ENCODE data around the gene SLC18B1. TPM values are rescaled to one million over a fixed set of nuclear protein-coding genes. Genes with fewer than 3 reads are reported as not detected.
A peak's percentile ranks its signal among the peaks of the same experiment; 100 is the strongest.

Gene SLC18B1
- total RNA-seq, 2 experiments from 2014 or later: 3.4 to 6.6 TPM

DNA sequence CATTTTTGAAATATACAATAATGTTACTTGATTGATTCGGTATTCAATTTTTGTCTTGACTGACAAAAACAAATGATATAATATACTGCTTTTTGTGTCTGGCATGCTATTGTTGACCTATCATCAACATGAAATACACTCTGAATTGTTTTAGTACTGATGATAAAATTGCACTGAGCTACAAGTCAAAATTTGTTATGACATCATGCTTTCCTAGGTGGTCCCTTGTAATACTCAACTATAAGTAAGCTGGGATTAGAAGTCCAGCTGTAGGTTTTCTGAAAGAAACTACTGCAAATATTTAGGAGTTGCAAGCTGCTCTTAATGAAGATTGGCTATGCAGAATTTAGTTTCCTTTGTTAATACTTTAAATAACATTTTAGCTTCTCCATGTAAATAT is 32.9 kb downstream of the SLC18B1 start:
- ChIA-PET POLR2A (interaction anchor here (1.6 kb wide), 1 partner anchor 54 kb away, joined by 3 read pairs; no protein-coding TSS in a partner anchor), CTCF (interaction anchor here (0.9 to 4.1 kb wide), 3 partner anchors 34 to 96 kb away, joined by 3 to 43 read pairs (median 4); no protein-coding TSS in a partner anchor)
- H3K4me3 Mint-ChIP-seq: no peak overlapping the region
- H3K27me3 Mint-ChIP-seq: no peaks in the 10 kb centered on the region
- H3K27ac Mint-ChIP-seq: no peak overlapping the region
- no peaks in the 10 kb centered on the region for H3K9me3 Mint-ChIP-seq (ENCODE audit: low read depth)
- intact Hi-C loops (cut with DNase I, micrococcal nuclease): loop anchor here in 1 of 2 experiments (10.0 kb wide), 1 partner anchor 251 kb away; the partner anchor contains the start of gene STX7
- peaks cover 37% of the 10 kb centered on the region for H3K4me1 Mint-ChIP-seq
- DNase-seq: no peak
- peaks cover 10% of the 10 kb centered on the region for H3K36me3 Mint-ChIP-seq (ENCODE audit: low read depth)
- no peak for ATAC-seq

DNA sequence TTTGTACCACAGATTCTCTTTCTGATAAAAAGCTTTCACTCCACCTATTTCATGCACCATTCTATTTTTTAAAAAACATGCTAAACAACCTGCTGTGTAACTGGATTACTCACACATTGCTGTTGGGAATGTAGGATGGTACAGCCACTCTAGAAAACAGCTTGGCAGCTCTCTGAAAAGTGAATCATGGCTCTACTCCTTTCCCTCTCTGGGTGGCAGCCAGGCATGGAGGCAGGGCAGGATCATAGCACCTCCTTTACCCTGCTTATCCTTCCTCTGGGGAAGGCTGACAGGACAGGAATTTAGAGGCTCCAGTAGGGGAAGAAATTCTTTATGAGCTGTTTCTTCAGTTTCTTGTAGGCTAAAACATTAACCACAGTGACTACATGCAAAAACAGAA is 34.1 kb downstream of the SLC18B1 start:
- DNase-seq (peak; percentile 13), ATAC-seq (peak; percentile 14)
- Mint-ChIP-seq H3K9me3 (ENCODE audit: low read depth) (no peaks in the 10 kb centered on the region), H3K27ac (peak overlapping the region; percentile 70), H3K36me3 (ENCODE audit: low read depth) (peaks cover 7% of the 10 kb centered on the region), H3K27me3 (no peaks in the 10 kb centered on the region), H3K4me1 (peaks cover 44% of the 10 kb centered on the region), H3K4me3 (peak overlapping the region; percentile 20)
- intact Hi-C loops (cut with DNase I, micrococcal nuclease): loop anchor here in 1 of 2 experiments (10.0 kb wide), 1 partner anchor 250 kb away; the partner anchor contains the start of gene STX7
- ChIA-PET CTCF (interaction anchor here (0.9 to 4.1 kb wide), 12 partner anchors 9 to 484 kb away, joined by 3 to 43 read pairs (median 3); partner anchors contain the start of gene SLC18B1), POLR2A (interaction anchor here (0.8 to 1.6 kb wide), 4 partner anchors 48 to 55 kb away, joined by 3 to 6 read pairs (median 4); partner anchors contain the start of gene RPS12)

DNA sequence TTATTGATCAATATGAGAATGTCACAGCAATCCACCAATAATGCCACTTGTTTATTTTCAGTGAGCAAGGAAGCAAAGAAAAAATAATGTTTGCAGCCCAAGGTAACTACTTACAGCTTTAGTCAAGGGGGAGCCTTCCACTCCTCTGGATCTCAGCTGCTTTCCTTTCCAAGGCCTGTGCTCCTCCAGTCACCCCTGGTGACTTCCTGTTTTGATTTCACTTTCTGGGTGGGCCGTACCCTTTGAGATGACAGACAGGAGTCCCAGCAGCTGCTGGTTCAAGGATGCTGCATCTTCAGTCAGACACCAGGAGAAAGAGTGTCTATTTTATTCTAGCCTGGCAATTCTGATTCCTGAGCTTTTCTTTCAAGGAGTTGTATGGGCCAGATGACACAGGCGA is 35.2 kb downstream of the SLC18B1 start:
- Mint-ChIP-seq H3K27me3 (no peaks in the 10 kb centered on the region), H3K27ac (peak overlapping the region; percentile 48), H3K4me1 (peaks cover 44% of the 10 kb centered on the region), H3K9me3 (ENCODE audit: low read depth) (no peaks in the 10 kb centered on the region), H3K36me3 (ENCODE audit: low read depth) (peaks cover 4% of the 10 kb centered on the region), H3K4me3 (peak overlapping the region; percentile 57)
- peak; percentile 90 for ATAC-seq
- peak; percentile 68 for DNase-seq
- ChIA-PET POLR2A (interaction anchor here (0.6 to 1.3 kb wide), 4 partner anchors 35 to 52 kb away, joined by 3 to 8 read pairs (median 4); partner anchors contain the start of genes RPS12 and SLC18B1), CTCF (interaction anchor here (0.6 to 4.1 kb wide), 13 partner anchors 9 to 1076 kb away, joined by 3 to 43 read pairs (median 4); partner anchors contain the start of genes SLC18B1 and STX7)
- intact Hi-C loops (cut with DNase I, micrococcal nuclease): loop anchor here (1.0 to 10.0 kb wide), 3 partner anchors 26 to 248 kb away; partner anchors contain the start of genes RPS12 (in 1 of the 2) and STX7 (in 1 of the 2)

DNA sequence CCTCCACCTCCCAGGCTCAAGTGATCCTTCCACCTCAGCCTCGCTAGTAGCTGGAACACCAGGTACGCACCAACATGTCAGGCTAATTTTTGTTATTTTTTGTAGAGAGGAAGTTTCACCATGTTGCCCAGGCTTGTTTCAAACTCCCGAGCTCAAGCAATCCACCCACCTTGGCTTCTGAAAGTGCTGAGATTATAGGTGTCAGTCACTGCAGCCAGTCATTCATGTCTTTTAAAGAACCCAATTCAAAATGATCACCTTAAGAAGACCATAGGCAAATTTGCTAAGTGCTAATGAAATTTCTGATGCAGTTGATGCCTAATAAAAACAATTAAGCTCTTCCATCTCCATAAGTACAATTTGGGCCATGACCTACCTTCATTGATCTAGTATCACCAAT is 38.2 kb downstream of the SLC18B1 start:
- ATAC-seq (no peak), DNase-seq (no peak)
- peaks cover 7% of the 10 kb centered on the region for H3K36me3 Mint-ChIP-seq (ENCODE audit: low read depth)
- no peaks in the 10 kb centered on the region for H3K9me3 Mint-ChIP-seq (ENCODE audit: low read depth)
- ChIA-PET POLR2A (no interaction called here), CTCF (interaction anchor here (1.7 kb wide), 1 partner anchor 22 kb away, joined by 6 read pairs; no protein-coding TSS in a partner anchor)
- H3K27me3 Mint-ChIP-seq: no peaks in the 10 kb centered on the region
- intact Hi-C loops (cut with DNase I, micrococcal nuclease): loop anchor here in 1 of 2 experiments (10.0 kb wide), 1 partner anchor 245 kb away; the partner anchor contains the start of gene STX7
- H3K27ac Mint-ChIP-seq: no peak overlapping the region
- no peak overlapping the region for H3K4me3 Mint-ChIP-seq
- peaks cover 43% of the 10 kb centered on the region for H3K4me1 Mint-ChIP-seq

DNA sequence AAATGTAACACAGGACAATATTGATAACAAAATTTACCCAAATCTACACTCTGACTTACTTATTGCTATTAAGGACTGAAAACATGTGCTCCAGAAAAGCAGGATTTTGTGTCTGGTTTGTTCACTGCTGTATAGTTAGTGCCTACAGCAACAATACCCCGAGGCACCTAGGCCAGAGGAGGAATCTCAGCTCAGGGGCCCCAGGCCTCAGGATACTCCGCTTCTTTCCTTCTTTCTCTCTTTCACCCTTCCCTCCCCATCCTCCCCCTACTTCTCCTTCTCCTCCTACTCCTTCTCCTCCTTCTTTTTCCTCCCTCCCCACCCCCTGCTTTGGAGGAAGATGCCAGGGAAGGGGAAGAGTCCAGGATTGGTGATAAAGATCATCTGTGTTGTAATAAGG is 39.7 kb downstream of the SLC18B1 start:
- no peak overlapping the region for H3K4me3 Mint-ChIP-seq
- no peaks in the 10 kb centered on the region for H3K27me3 Mint-ChIP-seq
- ChIA-PET CTCF (no interaction called here), POLR2A (no interaction called here)
- H3K9me3 Mint-ChIP-seq (ENCODE audit: low read depth): no peaks in the 10 kb centered on the region
- intact Hi-C loops (cut with DNase I, micrococcal nuclease): no loop called here
- H3K27ac Mint-ChIP-seq: no peak overlapping the region
- DNase-seq: no peak
- H3K36me3 Mint-ChIP-seq (ENCODE audit: low read depth): peaks cover 10% of the 10 kb centered on the region
- no peak for ATAC-seq
- peaks cover 29% of the 10 kb centered on the region for H3K4me1 Mint-ChIP-seq

DNA sequence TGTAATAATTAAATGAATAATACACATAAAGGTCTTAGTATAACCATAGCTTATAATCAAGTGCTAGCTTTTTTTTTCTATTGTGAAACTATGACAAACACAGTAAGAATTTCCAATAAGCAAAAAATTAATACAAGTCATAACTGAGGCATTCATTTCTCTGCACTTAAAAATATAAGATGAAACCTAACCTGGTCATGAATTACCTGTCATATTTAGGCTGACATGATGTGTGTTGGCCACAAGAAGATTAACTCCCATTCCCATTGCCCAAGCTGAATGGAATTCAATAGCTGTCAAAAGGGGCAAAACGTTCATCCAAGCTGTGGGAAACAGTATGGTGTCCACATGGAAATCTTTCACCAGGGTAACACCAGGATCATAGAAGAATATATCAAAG is 46.2 kb downstream of the SLC18B1 start:
- intact Hi-C loops (cut with DNase I, micrococcal nuclease): no loop called here
- no peaks in the 10 kb centered on the region for H3K27me3 Mint-ChIP-seq
- ChIA-PET CTCF (interaction anchor here (0.8 to 1.6 kb wide), 3 partner anchors 11 to 15 kb away, joined by 3 to 6 read pairs (median 4); no protein-coding TSS in a partner anchor), POLR2A (no interaction called here)
- H3K27ac Mint-ChIP-seq: no peak overlapping the region
- peak; percentile 4 for ATAC-seq
- H3K4me1 Mint-ChIP-seq: peaks cover 19% of the 10 kb centered on the region
- DNase-seq: no peak
- no peaks in the 10 kb centered on the region for H3K9me3 Mint-ChIP-seq (ENCODE audit: low read depth)
- H3K4me3 Mint-ChIP-seq: no peak overlapping the region
- peaks cover 31% of the 10 kb centered on the region for H3K36me3 Mint-ChIP-seq (ENCODE audit: low read depth)

DNA sequence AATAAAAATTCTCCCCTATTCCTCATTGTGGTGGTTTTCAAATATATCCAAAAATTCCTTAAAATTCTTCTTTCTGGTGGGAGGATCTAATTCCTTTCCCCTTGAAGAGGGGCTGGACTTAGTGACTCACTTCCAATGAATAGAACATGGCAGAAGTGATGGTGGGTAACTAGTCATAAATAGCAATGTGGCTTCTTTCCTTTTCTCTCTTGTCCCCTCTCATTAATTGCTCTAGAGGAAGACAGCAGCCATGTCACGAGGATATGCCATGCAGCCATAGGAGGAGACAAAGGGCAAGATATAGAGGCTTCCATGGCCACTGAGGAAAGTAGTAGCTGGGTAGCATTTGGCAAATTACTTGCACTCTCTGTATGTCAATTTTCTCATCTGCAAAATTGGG is 46.6 kb downstream of the SLC18B1 start:
- H3K27ac Mint-ChIP-seq: no peak overlapping the region
- H3K27me3 Mint-ChIP-seq: no peaks in the 10 kb centered on the region
- ChIA-PET CTCF (interaction anchor here (0.6 to 1.6 kb wide), 4 partner anchors 12 to 15 kb away, joined by 3 to 6 read pairs (median 4); no protein-coding TSS in a partner anchor), POLR2A (no interaction called here)
- peaks cover 32% of the 10 kb centered on the region for H3K36me3 Mint-ChIP-seq (ENCODE audit: low read depth)
- no peak for DNase-seq
- no peaks in the 10 kb centered on the region for H3K9me3 Mint-ChIP-seq (ENCODE audit: low read depth)
- H3K4me1 Mint-ChIP-seq: peaks cover 19% of the 10 kb centered on the region
- intact Hi-C loops (cut with DNase I, micrococcal nuclease): no loop called here
- no peak overlapping the region for H3K4me3 Mint-ChIP-seq
- peak; percentile 42 for ATAC-seq

DNA sequence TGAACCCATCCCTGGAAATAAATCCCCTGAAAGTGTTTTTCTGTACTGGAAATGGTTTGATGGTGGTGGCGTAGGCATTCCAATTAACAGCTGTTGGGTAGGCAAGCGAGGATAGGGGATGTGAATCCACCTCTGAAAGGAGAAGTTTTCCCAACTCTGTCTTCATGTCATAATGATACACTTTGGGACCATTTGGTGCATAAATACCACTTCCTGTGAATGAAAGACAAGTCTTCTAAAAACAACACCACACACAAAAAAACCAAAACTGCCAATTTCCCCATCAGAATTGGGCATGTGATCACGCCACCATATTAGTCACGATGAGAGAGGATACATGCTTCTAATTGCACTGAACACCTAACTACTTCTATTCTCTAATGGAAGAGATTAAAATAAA is 47.1 kb downstream of the SLC18B1 start:
- ChIA-PET CTCF (interaction anchor here (0.6 to 1.6 kb wide), 3 partner anchors 12 to 16 kb away, joined by 3 to 6 read pairs (median 4); no protein-coding TSS in a partner anchor), POLR2A (no interaction called here)
- peaks cover 36% of the 10 kb centered on the region for H3K36me3 Mint-ChIP-seq (ENCODE audit: low read depth)
- H3K9me3 Mint-ChIP-seq (ENCODE audit: low read depth): no peaks in the 10 kb centered on the region
- H3K27ac Mint-ChIP-seq: peak overlapping the region; percentile 13
- peaks cover 19% of the 10 kb centered on the region for H3K4me1 Mint-ChIP-seq
- DNase-seq (no peak), ATAC-seq (no peak)
- H3K27me3 Mint-ChIP-seq: no peaks in the 10 kb centered on the region
- intact Hi-C loops (cut with DNase I, micrococcal nuclease): no loop called here
- no peak overlapping the region for H3K4me3 Mint-ChIP-seq

DNA sequence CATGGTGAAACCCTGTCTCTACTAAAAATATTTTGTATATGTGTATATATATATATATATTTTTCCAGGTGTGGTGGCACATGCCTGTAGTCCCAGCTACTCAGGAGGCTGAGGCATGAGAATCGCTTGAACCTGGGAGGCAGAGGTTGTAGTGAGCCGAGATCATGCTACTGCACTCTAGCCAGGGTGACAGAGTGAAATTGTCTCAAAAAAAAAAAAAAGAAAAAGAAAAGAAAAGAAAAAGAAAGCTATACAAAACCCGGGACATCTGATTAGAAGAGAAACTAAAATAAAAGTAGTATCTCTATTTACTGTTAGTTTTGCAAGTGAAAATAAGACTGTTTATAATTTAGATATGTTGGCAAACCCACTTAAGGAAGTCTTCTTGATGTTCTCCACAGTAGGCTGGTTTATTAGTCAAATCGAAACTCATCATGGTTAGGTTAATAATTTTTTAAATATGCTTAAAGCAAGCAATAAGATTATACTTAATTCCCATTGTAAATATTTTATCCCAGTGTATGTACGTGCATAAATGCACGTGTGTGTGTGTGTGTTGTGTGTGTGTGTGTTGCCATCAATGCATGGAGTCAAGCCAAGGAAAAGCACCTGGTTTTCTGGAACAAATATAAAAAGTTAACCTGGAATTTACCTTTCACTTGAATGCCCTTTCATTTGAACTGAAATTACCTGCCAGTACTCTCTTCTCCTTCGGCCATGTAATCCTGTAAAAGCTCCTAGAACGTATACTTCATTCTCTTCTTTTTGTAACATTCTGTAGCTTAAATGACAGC is 47.8 kb downstream of the SLC18B1 start:
- intact Hi-C loops (cut with DNase I, micrococcal nuclease): no loop called here
- POLR2A ChIA-PET: no interaction called here
- ATAC-seq: no peak
- Mint-ChIP-seq H3K9me3 (ENCODE audit: low read depth) (no peaks in the 10 kb centered on the region), H3K27ac (no peak overlapping the region), H3K4me3 (no peak overlapping the region), H3K4me1 (peaks cover 19% of the 10 kb centered on the region), H3K36me3 (ENCODE audit: low read depth) (peaks cover 37% of the 10 kb centered on the region), H3K27me3 (no peaks in the 10 kb centered on the region)
- no peak for DNase-seq
- CTCF ChIA-PET: interaction anchor here (1.4 kb wide), 1 partner anchor 16 kb away, joined by 4 read pairs; no protein-coding TSS in a partner anchor

DNA sequence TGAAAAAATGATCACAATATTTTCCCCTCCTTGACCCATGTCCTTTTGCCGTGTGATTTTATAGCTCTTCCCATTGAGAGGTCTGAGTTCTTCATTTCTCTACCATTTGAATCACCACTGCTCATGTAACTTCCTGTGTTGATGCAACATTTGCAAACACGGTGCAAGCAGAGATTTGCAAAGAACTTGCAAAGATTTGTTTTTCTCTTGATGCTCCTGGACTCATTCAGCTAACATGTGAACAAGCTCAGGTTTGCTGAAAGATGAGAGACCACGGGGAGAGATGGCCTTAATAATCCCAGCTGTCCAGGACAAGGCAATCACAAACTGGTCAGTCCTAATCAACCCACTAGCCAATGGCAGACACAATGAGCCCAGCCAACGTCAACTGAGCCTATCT is 49.3 kb downstream of the SLC18B1 start:
- H3K27me3 Mint-ChIP-seq: no peaks in the 10 kb centered on the region
- DNase-seq: peak; percentile 25
- CTCF ChIA-PET: interaction anchor here (1.5 kb wide), 1 partner anchor 14 kb away, joined by 4 read pairs; no protein-coding TSS in a partner anchor
- no peak overlapping the region for H3K4me3 Mint-ChIP-seq
- intact Hi-C loops (cut with DNase I, micrococcal nuclease): no loop called here
- POLR2A ChIA-PET: no interaction called here
- peaks cover 3% of the 10 kb centered on the region for H3K9me3 Mint-ChIP-seq (ENCODE audit: low read depth)
- H3K36me3 Mint-ChIP-seq (ENCODE audit: low read depth): peaks cover 44% of the 10 kb centered on the region
- peaks cover 26% of the 10 kb centered on the region for H3K4me1 Mint-ChIP-seq
- peak overlapping the region; percentile 55 for H3K27ac Mint-ChIP-seq
- no peak for ATAC-seq

DNA sequence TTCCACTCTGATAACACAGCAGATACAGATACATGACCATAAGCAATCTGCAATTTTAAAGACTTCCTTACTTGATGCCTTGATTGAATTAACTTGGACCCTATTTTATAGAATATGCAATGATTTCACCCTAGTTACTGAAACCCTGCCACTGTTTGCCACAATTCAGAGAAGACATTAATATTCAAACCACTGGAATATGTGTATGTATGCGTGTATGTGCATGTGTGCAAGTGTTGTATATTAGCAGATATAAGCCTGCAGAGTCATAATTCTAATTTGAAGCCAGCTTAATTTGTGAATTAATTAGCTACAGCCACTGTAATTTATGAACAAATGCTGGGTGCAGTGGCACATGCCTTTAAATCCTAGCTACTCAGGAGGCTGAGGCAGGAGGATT is 50.0 kb downstream of the SLC18B1 start:
- Mint-ChIP-seq H3K4me3 (no peak overlapping the region), H3K27ac (no peak overlapping the region), H3K4me1 (peaks cover 26% of the 10 kb centered on the region), H3K9me3 (ENCODE audit: low read depth) (peaks cover 3% of the 10 kb centered on the region), H3K36me3 (ENCODE audit: low read depth) (peaks cover 47% of the 10 kb centered on the region), H3K27me3 (no peaks in the 10 kb centered on the region)
- ChIA-PET POLR2A (no interaction called here), CTCF (interaction anchor here (0.6 to 1.5 kb wide), 2 partner anchors 15 to 231 kb away, joined by 3 to 4 read pairs; no protein-coding TSS in a partner anchor)
- DNase-seq (no peak), ATAC-seq (no peak)
- intact Hi-C loops (cut with DNase I, micrococcal nuclease): no loop called here
